Testis (tissue), 2 donors: ENCODE results near the gene ZHX3.

Experiments
- POLR2A ChIP-seq: fragments of 450-650 bp; IDR thresholded peaks from one replicate; pipeline ENCODE4 v1.6.1; 2017; ENCODE audit warnings: antibody characterized with exemption, mild to moderate bottlenecking, moderate library complexity
- TF ChIP-seq, protein P1 (sequence below), 3 experiments: fragments of 450-650 bp in 2 of 3; fragments of 200-600 bp in 1 of 3; sonication (generic) in 1 of 3; IDR thresholded peaks; one replicate each; pipeline ENCODE4 v1.5.1; 2016 to 2019; ENCODE audit warnings: antibody characterized with exemption in 3 of 3, mild to moderate bottlenecking in 2 of 3, moderate library complexity in 1 of 3

DNA sequence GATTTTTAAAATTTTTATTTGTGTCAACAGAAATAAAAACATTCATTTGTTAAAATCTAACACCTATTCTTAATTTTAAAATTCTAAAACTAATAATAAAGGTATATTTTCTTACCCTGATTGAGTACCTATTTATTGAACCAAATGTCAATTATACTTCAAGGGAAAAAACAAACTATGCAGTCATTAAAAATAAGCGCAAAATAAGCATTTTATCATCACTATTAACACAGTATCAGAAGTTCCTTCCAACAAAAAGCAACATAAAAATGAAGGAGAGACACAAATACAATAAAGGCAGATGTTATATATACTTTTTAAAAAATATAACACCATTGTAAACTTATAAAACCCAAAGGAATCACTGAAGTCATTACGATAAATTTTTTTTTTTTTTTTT is 52.7 kb downstream of the ZHX3 start:
- TF ChIP-seq, protein P1, sequence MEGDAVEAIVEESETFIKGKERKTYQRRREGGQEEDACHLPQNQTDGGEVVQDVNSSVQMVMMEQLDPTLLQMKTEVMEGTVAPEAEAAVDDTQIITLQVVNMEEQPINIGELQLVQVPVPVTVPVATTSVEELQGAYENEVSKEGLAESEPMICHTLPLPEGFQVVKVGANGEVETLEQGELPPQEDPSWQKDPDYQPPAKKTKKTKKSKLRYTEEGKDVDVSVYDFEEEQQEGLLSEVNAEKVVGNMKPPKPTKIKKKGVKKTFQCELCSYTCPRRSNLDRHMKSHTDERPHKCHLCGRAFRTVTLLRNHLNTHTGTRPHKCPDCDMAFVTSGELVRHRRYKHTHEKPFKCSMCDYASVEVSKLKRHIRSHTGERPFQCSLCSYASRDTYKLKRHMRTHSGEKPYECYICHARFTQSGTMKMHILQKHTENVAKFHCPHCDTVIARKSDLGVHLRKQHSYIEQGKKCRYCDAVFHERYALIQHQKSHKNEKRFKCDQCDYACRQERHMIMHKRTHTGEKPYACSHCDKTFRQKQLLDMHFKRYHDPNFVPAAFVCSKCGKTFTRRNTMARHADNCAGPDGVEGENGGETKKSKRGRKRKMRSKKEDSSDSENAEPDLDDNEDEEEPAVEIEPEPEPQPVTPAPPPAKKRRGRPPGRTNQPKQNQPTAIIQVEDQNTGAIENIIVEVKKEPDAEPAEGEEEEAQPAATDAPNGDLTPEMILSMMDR (IDR thresholded peaks at IDR 0.05), result no peak
- no peak for TF ChIP-seq POLR2A
